NCI-H146 treated with DMSO at 0.1 percent for 48 hours (cell line): ENCODE results near the gene MIER2.
"Not testable (repeated sequence)": the region's sequence is repeated elsewhere in the genome, so short reads cannot be mapped to it uniquely, and the experiment has no call there.

Source experiments
- DNase-seq: peaks from one replicate; lab custom pipeline; 2025; ENCODE audit not compliant: unreplicated experiment; lab: John Stamatoyannopoulos, UW

The MIER2 gene

DNA sequence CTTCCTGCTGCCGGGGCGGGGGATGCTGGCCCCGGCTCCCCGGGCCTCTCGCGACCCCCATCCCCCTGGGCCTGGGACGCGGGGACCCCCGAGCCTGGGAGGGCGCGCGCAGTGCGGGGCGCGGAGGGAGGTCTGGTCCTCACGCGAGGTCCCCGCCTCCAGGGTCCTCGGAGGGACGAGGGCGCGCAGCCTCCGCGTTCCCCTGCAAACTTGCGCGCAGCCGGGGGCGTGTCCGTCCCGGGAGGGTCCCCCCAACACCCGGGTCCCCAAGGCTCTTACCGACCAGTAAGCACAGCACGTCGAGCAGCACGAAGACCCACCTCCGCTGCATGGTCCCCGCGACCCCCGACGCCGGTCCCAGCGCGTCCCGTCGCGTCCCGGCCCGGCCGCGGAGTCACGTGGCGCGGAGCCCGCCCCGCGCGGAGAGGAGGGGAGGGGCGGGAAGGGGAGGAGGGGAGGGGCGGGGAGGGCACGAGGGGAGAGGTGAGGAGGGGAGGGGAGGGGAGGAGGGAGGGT, 53.5 kb downstream of the MIER2 start, which contains the start of gene PLPP2:
TSS of gene PLPP2 (minus strand) at position 398 of the 516 bp plus-strand sequence. CDS start at position 331, 67 bp downstream.
- DNase-seq: no peak

DNA sequence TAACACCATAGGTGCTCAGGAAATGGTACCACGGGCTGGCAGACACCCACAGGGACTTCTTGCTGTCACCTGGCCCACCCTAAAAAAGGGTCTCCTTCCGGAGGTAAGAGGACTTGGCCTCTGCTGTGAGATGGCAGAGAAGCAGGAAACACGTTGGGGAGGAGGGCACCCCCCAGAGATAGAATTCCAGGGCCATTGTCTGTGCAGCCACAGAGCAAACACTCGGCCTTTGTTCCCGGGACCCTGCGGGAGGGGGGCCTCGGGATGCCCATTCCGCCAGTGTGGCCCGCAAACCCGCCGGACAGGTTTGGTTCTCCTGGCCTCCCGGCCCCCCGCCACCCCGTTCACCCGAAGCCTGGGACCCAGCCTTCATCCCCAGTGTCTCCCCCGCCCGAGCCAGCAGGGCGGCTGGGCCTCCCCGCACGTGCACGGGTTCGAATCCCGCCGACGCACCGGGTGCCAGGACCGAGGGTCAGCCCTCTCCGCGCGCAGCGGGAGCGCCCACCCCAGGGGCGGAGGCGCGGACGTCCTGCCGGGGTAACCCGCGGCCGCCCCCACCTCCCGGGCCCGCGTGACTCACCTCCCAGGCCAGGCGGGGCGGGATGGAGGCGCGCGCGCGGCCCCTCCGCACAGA, 54.1 kb downstream of the MIER2 start:
- peak; percentile 59 for DNase-seq

DNA sequence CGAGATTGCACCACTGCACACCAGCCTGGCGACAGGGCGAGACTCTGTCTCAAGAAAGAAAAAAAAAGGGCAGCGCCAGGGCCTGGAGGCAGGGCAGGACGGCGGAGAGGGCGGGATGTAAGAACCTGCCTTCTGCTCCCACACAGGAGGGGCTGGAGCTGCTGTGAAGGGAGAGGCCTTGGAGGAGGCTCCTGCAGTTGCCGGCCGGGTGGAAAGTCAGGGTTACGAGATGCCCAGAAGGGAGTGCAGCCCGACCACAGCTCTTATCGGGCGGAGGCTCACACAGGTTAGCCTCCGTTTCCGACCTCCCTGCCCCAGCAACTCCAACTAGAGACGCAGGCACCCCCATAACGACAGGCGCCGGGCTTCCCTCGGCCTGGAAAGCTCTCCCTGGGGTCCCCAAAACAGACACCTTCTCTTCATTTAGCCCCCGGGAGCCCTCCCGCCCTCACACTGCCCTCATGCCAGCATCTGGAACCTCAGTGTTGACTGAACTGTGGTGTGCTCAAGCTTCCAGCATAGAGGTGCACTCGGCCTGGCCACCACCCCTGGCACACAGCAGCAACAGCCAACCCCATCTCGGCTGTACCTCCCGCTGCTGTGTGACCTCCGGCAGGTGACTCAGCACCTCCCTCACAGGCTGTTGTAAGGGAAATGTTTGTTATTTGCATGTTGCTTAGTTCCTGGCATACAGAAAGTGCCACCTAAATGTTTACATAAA, 54.8 kb downstream of the MIER2 start:
- DNase-seq: peak; percentile 59

DNA sequence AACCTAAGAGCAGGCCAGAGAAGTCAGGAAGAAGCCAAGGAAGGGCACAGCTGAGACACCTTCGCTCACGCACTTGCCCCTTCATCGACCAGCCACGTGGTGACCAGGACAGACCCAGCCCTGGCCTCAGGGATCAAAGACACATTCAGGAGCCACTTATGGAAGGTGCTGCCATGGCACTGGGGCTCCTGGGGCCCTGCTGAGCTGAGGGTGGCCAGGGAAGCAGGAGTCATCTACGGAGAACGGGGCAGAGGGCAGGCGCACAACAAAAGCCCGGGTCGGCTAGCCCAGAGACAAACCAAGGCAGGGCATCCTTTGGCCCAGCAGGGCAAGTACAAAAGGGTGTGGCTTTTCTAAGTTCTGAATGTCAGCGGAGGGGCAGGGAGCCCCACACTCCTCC, 55.7 kb downstream of the MIER2 start:
- no peak for DNase-seq

DNA sequence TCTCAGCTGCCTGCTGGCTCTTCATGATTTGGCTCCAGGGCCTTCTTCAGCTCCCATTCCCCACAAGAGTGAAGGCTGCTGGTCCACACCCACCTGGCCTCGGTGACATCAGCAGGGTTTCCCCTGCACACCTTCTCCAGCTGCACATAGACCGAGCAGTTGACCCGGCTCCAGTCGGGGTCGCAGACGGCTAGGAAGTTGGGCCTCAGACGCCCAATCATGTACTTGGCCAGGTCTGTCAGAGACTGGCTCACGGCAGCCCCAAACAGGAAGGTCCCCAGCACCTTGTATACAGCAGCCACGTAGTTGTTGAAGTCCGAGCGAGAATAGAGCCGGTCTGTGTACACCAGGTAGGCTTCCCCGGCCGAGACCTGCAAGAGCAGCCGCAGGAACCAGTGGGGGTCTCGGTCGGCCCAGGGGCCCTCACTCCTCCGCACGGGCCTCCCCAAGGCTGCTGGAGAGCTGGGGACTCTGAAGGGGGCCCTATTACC, 57.2 kb downstream of the MIER2 start:
- DNase-seq: no peak

DNA sequence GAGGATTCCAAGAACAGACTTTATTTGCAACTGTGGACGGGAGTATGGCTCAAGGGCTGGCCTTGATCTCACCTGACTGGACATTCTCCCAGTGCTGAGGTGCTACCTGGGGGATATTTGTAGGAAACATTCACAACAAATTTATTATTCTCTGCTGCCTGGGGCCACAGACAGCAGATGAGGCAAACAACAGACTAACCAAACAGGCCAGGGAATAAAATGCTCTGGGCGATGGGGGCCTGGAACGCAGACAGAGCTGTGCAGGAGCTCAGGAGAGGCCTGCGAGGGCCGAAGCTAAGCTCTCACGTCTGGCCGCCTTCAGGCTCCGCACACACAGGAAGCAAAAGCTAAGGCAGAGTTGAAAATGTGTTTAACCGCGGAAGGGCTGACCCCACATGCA, 61.2 kb downstream of the MIER2 start:
- no peak for DNase-seq

DNA sequence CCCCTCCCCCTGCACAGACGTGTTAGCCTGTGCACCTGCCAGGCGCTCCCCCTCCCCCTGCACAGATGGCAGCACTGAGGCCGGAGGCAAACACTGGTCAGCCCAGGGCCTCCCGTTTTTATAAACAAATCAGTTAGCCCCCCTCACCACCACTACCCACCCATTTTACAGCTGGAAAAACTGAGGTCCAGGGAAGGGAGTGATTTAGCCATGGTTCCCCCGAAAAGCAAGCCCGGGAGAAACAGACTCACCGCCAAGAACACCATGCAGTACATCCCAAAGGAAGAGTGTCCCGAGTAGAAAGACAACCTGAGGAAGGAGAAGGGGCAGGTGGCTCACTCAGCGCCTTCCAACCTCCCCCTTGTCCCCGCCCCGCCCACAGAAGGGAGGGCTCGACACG, 62.1 kb downstream of the MIER2 start:
- DNase-seq: no peak

DNA sequence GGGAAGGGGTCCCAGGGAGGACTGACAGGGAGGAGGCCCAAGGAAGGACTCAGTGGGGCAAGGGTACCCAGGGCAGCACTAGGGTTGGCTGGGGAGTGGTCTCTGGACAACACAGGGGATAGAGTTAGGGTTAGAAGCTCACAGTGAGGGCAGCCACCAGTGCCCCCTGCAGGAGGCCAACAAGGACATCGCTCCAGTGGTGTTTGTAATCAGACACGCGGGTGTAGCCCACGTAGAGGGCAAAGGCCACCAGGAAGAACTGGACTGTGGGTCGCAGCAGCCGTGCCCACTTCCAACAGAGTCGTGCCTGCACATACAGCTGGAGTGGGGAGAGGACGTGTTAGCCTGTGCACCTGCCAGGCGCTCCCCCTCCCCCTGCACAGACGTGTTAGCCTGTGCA, 62.6 kb downstream of the MIER2 start:
- no peak for DNase-seq

DNA sequence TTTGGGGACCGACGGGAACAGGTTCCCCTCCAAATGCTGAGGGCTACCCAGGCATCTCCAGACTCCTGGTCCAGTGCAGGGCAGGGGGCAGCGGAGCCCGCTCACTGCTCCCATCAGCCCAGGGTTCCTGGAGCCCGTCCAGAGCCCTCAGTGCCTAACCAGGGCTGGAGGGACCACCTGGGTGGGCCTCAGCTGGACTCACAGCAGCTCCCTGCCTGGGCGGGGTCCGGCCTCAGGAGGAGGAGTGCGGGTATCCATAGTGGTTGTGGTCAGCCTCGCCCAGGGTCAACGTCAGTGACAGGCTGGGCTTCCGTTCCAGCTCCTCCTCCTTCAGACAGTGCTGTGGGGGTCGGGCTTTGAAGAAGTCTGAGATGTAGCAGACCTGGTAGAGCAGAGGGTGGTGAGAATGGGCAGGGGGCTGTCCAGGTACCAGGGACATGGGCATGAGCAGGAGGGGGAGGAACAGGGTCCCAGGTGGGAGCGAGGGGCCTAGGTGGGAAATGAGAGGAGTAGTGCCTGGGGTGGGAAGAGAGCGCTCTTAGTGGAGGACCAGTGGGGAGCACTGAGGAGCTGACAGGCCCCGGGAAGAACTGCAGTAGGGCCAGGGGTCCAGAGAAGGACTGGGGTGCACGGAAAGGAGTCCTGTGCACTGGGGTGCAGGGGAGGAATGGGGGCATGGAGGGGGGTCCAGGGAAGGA, 63.3 kb downstream of the MIER2 start:
- no peak for DNase-seq

DNA sequence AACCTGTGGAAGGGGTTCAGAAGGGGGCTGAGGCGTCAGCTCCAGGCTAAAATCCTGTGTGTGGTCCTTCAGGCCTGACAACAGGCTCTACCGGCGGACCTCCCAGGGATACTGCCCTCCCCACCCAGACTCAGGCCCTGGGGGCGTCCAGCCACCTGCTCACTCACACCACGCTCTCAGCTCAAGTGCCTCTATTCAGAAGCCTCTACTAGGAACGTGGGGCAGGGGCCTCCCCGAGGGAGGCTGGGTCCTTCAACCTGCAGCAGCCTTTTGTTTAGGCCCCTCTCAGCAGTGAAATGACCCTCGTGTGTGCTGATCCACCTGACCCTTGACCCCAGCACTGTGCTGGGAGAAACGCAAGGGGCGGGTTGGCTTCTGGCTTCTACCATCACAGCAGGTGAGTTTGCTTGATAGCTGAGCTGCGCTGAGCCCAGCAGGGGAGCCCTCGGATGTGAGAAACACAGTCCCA, 64.0 kb downstream of the MIER2 start:
- peak; percentile 58 for DNase-seq

DNA sequence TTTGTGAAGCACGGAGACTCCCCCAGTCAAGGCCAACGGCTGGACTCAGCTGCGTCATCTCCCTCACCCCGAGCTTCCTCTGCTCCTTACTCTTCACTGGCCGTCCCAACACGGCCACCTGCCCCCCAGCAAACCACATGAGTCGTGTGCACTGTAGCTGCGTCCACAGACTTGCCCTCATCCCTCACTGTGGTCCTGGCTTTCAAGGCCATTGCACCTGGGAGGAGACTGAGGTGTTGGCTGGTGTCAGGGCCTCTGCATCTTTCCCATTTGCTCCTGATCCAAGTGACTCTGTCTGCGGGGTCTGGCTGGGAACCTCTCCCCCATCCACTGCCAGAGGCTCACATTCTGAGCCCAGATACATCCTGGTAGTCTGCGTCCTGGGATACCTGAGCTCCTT, 64.9 kb downstream of the MIER2 start:
- no peak for DNase-seq

DNA sequence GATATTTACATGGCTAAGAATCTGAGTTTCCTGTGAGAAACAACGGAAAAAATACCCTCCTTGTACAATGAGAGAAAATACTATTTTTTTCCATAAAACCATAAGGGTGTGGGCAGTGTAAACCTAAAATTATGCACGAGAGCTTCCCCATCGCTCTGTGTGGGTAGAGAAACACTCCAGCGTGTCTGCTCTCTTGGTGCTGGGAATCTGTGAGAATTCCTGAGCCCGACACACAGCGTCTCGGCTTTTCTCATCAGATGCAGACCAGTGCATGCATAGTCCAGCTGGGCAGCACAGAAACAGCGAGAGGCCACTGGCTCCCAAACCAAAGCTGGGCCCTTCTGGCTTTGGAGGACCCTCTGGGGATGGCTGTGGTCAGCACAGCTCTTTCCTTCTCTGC, 65.4 kb downstream of the MIER2 start:
- DNase-seq: no peak

DNA sequence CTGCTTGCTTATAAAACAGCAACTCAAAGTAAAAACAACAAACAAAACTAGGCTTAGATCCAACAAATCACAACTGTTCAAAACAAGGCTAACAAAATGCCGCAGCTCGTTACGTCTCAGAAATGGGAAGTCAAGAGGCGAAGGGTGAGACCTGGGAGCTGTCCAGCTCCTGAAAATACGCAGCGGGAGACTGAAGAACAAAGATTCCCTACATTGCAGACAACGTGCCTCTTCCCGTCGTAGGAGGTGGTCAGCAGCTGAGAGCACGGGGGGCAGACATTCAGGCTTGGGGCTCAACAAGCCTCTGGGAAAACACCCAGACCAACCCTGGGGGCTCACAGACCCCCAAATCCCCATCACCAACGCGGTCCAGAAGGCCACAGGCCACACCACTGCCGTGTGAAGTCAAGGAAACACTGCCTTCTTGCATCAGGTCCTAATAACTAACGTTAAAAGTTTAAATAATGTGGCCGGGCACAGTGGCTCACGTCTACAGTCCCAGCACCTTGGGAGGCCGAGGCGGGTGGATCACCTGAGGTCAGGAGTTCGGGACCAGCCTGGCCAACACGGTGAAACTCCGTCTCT, 66.9 kb downstream of the MIER2 start:
- no peak for DNase-seq

DNA sequence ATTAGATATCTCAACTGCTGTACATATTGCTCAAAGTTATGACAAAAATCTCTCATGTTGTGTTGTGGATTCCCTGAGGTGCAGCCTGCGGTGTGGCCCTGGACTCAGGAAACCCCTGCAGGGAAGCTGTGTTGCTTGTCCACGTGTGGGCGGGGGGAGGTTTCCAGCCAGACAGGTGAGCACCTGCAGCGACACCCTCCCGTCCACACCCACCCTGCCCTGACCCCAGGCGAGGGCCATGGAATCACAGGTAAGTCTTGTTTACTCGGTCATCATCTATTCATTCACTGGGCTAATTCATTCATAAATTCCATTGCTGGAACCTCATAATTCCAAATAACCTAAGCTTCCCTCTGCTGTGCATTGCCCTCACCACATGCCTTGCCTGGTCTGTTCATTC, 67.5 kb downstream of the MIER2 start:
- DNase-seq: peak; percentile 29

DNA sequence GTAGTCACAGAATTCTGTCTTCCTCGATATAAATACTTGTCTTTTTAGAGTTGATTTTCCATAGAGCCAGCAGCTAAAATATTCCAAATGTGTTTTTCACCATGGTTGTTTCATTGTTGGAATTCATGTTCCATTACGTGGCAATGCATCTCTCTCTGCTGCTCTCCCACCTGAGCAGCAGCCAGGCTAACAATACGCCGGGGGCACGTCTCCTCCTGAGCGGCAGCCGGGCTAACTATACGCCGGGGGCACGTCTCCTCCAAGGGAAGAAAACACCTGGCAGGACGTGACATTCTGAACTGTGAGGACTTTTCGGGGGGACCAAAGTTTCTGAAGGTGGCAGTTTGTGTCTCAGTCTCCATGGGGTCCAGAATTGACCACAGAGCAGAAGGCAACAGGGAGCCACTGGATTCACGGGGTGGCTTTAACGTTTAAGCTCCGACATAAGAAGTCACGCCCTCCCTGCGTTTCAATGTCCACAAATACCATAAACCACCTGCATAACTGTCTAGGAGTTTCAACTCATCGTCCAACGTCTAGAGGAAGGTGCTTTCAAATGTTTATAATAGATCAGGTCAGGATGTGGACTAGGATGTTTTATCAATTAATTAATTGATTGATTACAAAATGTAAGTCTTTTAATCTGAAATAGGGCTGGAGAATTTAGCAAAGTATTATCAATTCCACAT, 68.5 kb downstream of the MIER2 start:
- DNase-seq: no peak

DNA sequence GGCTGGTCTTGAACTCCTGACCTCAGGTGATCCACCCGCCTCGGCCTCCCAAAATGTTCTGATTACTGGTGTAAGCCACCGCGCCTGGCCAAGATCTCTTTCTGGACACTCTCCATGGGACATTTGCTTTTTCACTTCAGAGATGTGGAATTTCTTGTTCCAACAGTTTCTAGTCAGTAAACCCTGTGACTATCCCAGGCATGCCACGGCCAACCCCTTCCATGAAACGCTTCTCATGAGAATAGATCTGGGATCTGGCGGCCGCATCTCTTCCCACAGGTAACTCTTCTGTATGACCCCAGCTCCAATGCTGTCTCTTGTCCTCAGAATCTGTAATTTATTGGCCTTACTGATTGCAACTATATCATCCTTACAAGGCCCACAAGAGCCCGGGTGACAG, 69.6 kb downstream of the MIER2 start:
- no peak for DNase-seq

DNA sequence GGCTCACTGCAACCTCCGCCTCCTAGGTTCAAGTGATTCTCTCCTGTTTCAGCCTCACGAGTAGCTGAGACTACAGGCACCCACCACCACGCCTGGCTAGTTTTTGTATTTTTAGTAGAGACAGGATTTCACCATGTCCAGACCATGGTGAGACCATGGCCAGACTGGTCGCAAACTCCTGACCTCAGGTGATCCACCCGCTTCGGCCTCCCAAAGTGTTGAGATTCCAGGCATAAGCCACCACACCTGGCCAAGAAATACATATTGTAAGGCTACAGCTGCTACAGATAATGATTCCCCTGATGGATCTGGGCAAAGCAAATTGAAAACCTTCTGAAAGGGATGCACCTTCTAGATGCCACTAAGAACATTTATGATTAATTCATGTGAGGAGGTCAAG, 71.2 kb downstream of the MIER2 start:
- DNase-seq: no peak

DNA sequence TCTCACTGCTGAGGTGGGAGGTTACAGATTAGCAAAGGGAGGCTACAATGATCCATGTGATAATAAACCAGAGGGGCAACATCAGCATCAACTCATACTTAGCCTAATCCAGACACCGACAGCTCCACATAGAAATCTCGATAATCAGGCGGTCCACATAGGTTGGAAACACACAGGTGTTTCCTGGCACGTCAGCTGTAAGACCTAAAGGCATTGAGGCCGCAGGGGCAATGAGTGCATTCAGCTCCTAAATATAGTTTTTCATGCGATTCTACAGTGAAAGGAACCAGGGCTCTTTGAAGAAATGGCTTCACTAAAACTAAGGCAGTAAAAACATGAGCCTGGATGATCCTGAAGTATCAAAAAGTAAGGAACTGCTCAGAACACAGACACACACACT, 72.7 kb downstream of the MIER2 start:
- no peak for DNase-seq

DNA sequence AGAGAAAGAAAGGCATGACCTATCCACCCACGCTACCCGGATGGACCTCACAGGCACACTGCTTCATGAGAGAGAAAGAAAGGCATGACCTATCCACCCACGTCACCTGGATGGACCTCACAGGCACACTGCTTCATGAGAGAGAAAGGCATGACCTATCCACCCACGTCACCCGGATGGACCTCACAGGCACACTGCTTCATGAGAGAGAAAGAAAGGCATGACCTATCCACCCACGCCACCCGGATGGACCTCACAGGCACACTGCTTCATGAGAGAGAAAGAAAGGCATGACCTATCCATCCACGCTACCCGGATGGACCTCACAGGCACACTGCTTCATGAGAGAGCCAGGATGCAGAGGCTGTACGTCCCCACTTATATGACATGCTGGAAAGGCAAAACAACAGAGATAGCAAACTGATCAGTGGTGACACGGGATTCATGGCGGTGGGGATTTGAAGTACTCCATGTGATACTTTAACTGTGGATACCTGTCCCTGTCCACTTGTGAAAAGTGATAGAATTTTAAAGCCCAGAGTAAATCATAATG, 73.8 kb downstream of the MIER2 start:
- DNase-seq: not testable (repeated sequence)

DNA sequence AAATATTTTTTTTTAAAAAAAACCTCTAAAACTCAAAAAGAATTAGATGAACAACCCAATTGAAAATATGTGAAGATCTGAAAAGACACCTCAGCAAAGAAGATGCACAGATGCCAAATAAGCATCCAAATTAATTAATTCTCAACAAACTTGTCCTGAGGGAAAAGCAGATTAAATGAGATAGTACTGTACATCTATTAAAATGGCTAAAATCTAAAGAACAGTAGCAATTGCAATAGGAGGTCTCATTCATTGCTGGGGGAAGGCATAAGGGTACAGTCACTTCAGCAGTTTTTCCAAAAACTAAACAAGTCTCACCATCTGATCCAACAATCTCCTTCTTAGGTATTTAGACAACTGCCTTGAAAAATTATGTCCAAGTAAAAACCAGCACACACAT, 75.4 kb downstream of the MIER2 start:
- no peak for DNase-seq
